ENCODE data around the gene ETV6.

Gene ETV6

DNA sequence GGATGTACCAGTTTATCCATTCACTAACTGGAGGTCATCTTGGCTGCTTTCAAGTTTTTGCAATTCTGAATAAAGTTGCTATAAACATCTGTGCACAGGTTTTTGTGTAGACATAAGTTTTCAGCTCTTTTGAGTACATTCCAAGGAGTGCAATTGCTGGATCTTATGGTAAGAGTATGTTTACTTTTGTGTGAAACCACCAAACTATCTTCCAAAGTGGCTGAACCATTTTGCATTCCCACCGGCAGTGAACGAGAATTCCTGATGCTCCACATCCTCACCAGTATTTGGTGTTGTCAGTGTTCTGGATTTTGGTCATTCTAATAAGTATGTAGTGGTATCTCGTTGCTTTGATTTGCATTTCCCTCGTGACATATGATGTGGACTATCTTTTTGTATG, 270.8 kb downstream of the ETV6 start:
- H3K4me3 ChIP-seq (ENCODE audit: low read depth, low read length): no peak overlapping the region
- no peaks in the 10 kb centered on the region for H3K27me3 ChIP-seq (ENCODE audit: insufficient read depth, low read depth, severe bottlenecking)
- TF ChIP-seq, protein P1, sequence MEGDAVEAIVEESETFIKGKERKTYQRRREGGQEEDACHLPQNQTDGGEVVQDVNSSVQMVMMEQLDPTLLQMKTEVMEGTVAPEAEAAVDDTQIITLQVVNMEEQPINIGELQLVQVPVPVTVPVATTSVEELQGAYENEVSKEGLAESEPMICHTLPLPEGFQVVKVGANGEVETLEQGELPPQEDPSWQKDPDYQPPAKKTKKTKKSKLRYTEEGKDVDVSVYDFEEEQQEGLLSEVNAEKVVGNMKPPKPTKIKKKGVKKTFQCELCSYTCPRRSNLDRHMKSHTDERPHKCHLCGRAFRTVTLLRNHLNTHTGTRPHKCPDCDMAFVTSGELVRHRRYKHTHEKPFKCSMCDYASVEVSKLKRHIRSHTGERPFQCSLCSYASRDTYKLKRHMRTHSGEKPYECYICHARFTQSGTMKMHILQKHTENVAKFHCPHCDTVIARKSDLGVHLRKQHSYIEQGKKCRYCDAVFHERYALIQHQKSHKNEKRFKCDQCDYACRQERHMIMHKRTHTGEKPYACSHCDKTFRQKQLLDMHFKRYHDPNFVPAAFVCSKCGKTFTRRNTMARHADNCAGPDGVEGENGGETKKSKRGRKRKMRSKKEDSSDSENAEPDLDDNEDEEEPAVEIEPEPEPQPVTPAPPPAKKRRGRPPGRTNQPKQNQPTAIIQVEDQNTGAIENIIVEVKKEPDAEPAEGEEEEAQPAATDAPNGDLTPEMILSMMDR (IDR thresholded peaks at IDR 0.05; ENCODE audit: low read depth, low read length): no peak
- no peaks in the 10 kb centered on the region for H3K9me3 ChIP-seq (ENCODE audit: severe bottlenecking)
- no peak overlapping the region for H3K27ac ChIP-seq
- no peak for DNase-seq
- no peaks in the 10 kb centered on the region for H3K36me3 ChIP-seq

DNA sequence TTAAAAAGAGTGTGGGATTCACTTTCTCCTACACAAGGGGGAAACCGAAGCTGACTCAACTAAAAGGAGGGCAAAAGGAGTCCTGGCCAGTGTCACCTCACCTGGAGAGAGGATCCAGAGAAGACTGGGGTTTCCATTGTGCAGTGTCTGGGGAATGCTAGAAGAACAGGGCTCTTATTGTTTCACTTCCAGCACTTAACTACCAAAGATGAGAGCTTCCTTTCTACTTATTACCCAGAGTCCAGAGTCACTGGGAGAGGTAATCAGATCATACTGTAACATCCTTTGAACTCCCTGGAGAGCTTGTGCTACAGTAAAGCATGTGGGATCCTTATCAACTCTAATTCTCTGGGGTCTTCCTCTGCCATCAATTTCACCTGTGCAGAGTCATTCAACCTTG, 272.9 kb downstream of the ETV6 start:
- Histone ChIP-seq H3K36me3 (no peaks in the 10 kb centered on the region), H3K9me3 (ENCODE audit: severe bottlenecking) (no peaks in the 10 kb centered on the region), H3K27ac (no peak overlapping the region), H3K4me3 (ENCODE audit: low read depth, low read length) (no peak overlapping the region), H3K27me3 (ENCODE audit: insufficient read depth, low read depth, severe bottlenecking) (no peaks in the 10 kb centered on the region)
- TF ChIP-seq, protein P1 (IDR thresholded peaks at IDR 0.05; ENCODE audit: low read depth, low read length): no peak
- DNase-seq: no peak

DNA sequence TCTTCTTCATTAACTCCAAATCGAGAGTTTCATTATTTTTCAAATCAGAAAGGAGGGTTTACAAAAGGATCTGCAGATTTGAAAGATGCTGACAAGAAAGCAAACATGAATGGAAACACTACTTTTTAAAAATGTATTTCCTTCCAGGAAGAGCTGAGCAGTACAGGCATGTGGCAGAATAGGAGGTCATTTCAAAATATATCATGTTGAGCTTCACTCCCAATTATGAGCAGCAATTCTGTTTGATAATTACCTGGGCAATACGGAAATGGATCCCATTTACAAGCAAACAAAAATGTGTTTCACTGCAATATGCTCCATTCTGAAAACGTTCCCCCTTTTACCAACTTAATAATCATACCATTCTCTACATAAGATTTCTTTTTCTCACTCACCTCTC, 273.6 kb downstream of the ETV6 start:
- Histone ChIP-seq H3K27ac (no peak overlapping the region), H3K27me3 (ENCODE audit: insufficient read depth, low read depth, severe bottlenecking) (no peaks in the 10 kb centered on the region), H3K4me3 (ENCODE audit: low read depth, low read length) (no peak overlapping the region), H3K36me3 (no peaks in the 10 kb centered on the region), H3K9me3 (ENCODE audit: severe bottlenecking) (no peaks in the 10 kb centered on the region)
- DNase-seq: no peak
- TF ChIP-seq, protein P1 (IDR thresholded peaks at IDR 0.05; ENCODE audit: low read depth, low read length): no peak

DNA sequence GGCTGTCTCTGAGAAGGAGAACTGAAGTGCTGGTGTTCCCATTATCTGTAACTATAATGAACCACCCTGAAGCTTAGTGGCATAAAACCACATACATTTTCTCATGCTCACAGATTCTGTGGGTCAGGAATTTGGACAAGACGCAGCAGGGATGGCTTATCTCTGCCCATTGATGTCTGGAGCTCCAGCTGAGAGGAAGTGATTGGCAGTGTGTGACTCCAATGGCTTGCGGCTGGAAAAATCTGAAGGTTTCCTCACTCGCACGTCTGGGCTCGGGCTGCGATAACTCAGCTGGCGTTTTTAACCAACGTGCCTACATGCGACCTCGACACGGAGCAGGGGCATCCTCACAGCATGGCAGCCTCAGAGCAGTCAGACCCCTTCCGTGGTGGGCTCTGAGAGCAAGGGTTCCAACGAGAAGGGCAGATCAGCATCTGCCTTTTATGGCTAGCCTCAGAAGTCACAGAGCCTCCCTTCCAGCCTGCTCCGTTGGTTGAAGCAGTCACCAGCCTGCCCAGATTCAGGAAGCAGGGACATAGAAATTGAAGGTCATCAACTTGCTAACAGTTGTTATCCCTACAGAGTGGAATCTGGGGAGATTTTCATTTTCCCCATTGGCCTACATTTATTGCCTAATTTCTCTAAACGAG, 277.9 kb downstream of the ETV6 start:
- H3K27me3 ChIP-seq (ENCODE audit: insufficient read depth, low read depth, severe bottlenecking): no peaks in the 10 kb centered on the region
- H3K4me3 ChIP-seq (ENCODE audit: low read depth, low read length): no peak overlapping the region
- H3K9me3 ChIP-seq (ENCODE audit: severe bottlenecking): no peaks in the 10 kb centered on the region
- TF ChIP-seq, protein P1 (IDR thresholded peaks at IDR 0.05; ENCODE audit: low read depth, low read length): no peak
- no peak overlapping the region for H3K27ac ChIP-seq
- no peaks in the 10 kb centered on the region for H3K36me3 ChIP-seq
- DNase-seq: no peak

DNA sequence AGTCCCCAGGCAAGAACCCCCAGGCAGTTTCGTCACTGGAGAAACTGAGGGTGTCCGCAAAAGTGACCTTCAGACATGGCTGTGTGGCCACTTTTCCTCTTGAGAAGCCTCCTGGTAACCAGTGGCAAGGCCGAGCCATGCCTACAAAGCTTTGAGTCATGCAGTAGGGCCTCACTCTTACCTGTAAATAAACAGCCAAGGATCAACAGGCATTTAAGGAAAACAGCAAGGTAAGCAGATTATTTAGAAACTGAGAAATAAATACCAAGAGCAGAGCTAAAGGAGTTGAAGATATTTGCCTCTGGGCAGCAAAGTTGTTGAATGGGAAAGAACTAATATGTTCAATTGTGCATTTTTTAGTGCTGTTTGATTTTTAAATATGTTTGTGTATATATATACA, 280.2 kb downstream of the ETV6 start:
- Histone ChIP-seq H3K27ac (no peak overlapping the region), H3K9me3 (ENCODE audit: severe bottlenecking) (no peaks in the 10 kb centered on the region), H3K27me3 (ENCODE audit: insufficient read depth, low read depth, severe bottlenecking) (no peaks in the 10 kb centered on the region), H3K4me3 (ENCODE audit: low read depth, low read length) (no peak overlapping the region), H3K36me3 (no peaks in the 10 kb centered on the region)
- no peak for DNase-seq
- TF ChIP-seq, protein P1 (IDR thresholded peaks at IDR 0.05; ENCODE audit: low read depth, low read length): no peak

DNA sequence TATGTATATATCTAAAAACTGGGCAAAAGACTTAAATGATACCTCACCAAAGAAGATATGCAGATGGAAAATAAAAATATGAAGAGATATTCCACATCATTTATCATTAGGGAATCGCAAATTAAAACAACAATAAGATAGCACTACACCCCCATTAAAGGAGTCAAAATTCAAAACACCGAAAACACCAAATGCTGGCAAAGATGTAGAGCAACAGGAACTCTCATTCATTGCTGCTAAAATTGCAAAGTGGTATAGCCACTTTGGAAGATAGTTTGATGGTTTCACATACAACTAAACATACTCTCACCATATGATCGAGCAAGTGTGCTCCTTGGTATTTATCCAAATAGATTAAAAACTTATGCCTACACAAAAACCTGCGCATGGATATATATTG, 289.7 kb downstream of the ETV6 start:
- Histone ChIP-seq H3K27me3 (ENCODE audit: insufficient read depth, low read depth, severe bottlenecking) (no peaks in the 10 kb centered on the region), H3K36me3 (no peaks in the 10 kb centered on the region), H3K9me3 (ENCODE audit: severe bottlenecking) (no peaks in the 10 kb centered on the region), H3K27ac (no peak overlapping the region), H3K4me3 (ENCODE audit: low read depth, low read length) (no peak overlapping the region)
- no peak for DNase-seq
- TF ChIP-seq, protein P1 (IDR thresholded peaks at IDR 0.05; ENCODE audit: low read depth, low read length): no peak
